Measurements from ENCODE around the gene ADGRB3.
"Not testable (repeated sequence)": the region's sequence is repeated elsewhere in the genome, so short reads cannot be mapped to it uniquely, and the experiment has no call there.

ADGRB3 gene

GRCh38 chr6:68911811-68912210 is 276.7 kb downstream of the ADGRB3 start:
- TF ChIP-seq CTCF (IDR thresholded peaks at IDR 0.05; ENCODE audit: low read depth, low read length): no peak
- no peak for DNase-seq (ENCODE audit: low read depth in 2 of 2)
- no peak overlapping the region for H3K4me3 ChIP-seq (replicated peaks in 1 of 2; ENCODE audit: low read depth in 2 of 2, low read length in 2 of 2)

GRCh38 chr6:68912805-68913204 is 277.7 kb downstream of the ADGRB3 start:
- DNase-seq (ENCODE audit: low read depth in 2 of 2); H3K4me3 ChIP-seq (replicated peaks in 1 of 2; ENCODE audit: low read depth in 2 of 2, low read length in 2 of 2): not testable (repeated sequence)

- H3K4me3 ChIP-seq (replicated peaks in 1 of 2; ENCODE audit: low read depth in 2 of 2, low read length in 2 of 2): no peak overlapping the region
- TF ChIP-seq CTCF (IDR thresholded peaks at IDR 0.05; ENCODE audit: low read depth, low read length): no peak
- DNase-seq (ENCODE audit: low read depth in 2 of 2): no peak
Observed at GRCh38 chr6:68915586-68915985, 280.5 kb downstream of the ADGRB3 start.

GRCh38 chr6:68919537-68919936 is 284.5 kb downstream of the ADGRB3 start:
- DNase-seq (ENCODE audit: low read depth in 2 of 2): no peak
- no peak overlapping the region for H3K4me3 ChIP-seq (replicated peaks in 1 of 2; ENCODE audit: low read depth in 2 of 2, low read length in 2 of 2)
- TF ChIP-seq CTCF (IDR thresholded peaks at IDR 0.05; ENCODE audit: low read depth, low read length): no peak

GRCh38 chr6:68941345-68941744 is 306.3 kb downstream of the ADGRB3 start:
- TF ChIP-seq CTCF (IDR thresholded peaks at IDR 0.05; ENCODE audit: low read depth, low read length): no peak
- DNase-seq (ENCODE audit: low read depth in 2 of 2): no peak
- no peak overlapping the region for H3K4me3 ChIP-seq (replicated peaks in 1 of 2; ENCODE audit: low read depth in 2 of 2, low read length in 2 of 2)

GRCh38 chr6:68947721-68948120 is 312.6 kb downstream of the ADGRB3 start:
- TF ChIP-seq CTCF (IDR thresholded peaks at IDR 0.05; ENCODE audit: low read depth, low read length): no peak
- DNase-seq (ENCODE audit: low read depth in 2 of 2): no peak
- no peak overlapping the region for H3K4me3 ChIP-seq (replicated peaks in 1 of 2; ENCODE audit: low read depth in 2 of 2, low read length in 2 of 2)

GRCh38 chr6:68951270-68951669 is 316.2 kb downstream of the ADGRB3 start:
- H3K4me3 ChIP-seq (replicated peaks in 1 of 2; ENCODE audit: low read depth in 2 of 2, low read length in 2 of 2): no peak overlapping the region
- peak in 1 of 2 donors; percentile 1 for DNase-seq (ENCODE audit: low read depth in 2 of 2)
- no peak for TF ChIP-seq CTCF (IDR thresholded peaks at IDR 0.05; ENCODE audit: low read depth, low read length)
